H9 (cell line): ENCODE measurements around the gene VPS54. TPM values are rescaled to one million over a fixed set of nuclear protein-coding genes. Genes with fewer than 3 reads are reported as not detected.

ENCODE experiments used
- DNase-seq: peaks from one replicate; pipeline ENCODE4 v3.0.0-alpha.2; 2017
- H2AFZ ChIP-seq: one replicate; pipeline ENCODE4 v1.6.1; 2013; ENCODE audit warnings: mild to moderate bottlenecking, low read length, control low read depth, moderate library complexity
- H2AK5ac ChIP-seq: 2 replicates; pipeline ENCODE4 v1.6.1; 2013; ENCODE audit warnings: low read length, control low read depth, mixed read lengths; ENCODE audit not compliant: insufficient read length
- H2BK120ac ChIP-seq: one replicate; pipeline ENCODE4 v1.6.1; 2013; ENCODE audit warnings: low read depth, mild to moderate bottlenecking, low read length, control low read depth, inconsistent platforms; ENCODE audit not compliant: poor library complexity, severe bottlenecking
- H2BK12ac ChIP-seq: 2 replicates; pipeline ENCODE4 v1.6.1; 2013; ENCODE audit warnings: low read length, control low read depth, mixed read lengths, low read depth; ENCODE audit not compliant: insufficient read length
- H2BK15ac ChIP-seq: 2 replicates; pipeline ENCODE4 v1.6.1; 2013; ENCODE audit warnings: low read depth, low read length, control low read depth
- H2BK20ac ChIP-seq: one replicate; pipeline ENCODE4 v1.6.1; 2013; ENCODE audit warnings: low read depth, mild to moderate bottlenecking, low read length, control low read depth, inconsistent platforms; ENCODE audit not compliant: poor library complexity, severe bottlenecking
- H2BK5ac ChIP-seq: 2 replicates; pipeline ENCODE4 v1.6.1; 2013; ENCODE audit warnings: low read length, control low read depth, mixed read lengths; ENCODE audit not compliant: insufficient read length
- H3K14ac ChIP-seq: 2 replicates; pipeline ENCODE4 v1.6.1; 2013; ENCODE audit warnings: low read length, control low read depth; ENCODE audit not compliant: insufficient read depth
- H3K18ac ChIP-seq: 2 replicates; pipeline ENCODE4 v1.6.1; 2013; ENCODE audit warnings: low read depth, mild to moderate bottlenecking, mixed read lengths, low read length, control low read depth; ENCODE audit not compliant: insufficient read length
- H3K23ac ChIP-seq: 2 replicates; pipeline ENCODE4 v1.6.1; 2013; ENCODE audit warnings: low read length, control low read depth, mixed read lengths, low read depth; ENCODE audit not compliant: insufficient read length
- H3K23me2 ChIP-seq: 2 replicates; pipeline ENCODE4 v1.6.1; 2013; ENCODE audit warnings: low read depth, mild to moderate bottlenecking, mixed read lengths, low read length, control low read depth; ENCODE audit not compliant: insufficient read length, poor library complexity, severe bottlenecking
- H3K27ac ChIP-seq: 2 replicates; pipeline ENCODE4 v1.5.1; 2013; ENCODE audit warnings: low read length, control low read depth, mixed read lengths, low read depth; ENCODE audit not compliant: insufficient read length
- H3K27me3 ChIP-seq: 2 replicates; pipeline ENCODE4 v1.6.1; 2013; ENCODE audit warnings: low read length, control low read depth, inconsistent platforms; ENCODE audit not compliant: insufficient read depth
- H3K4ac ChIP-seq: 2 replicates; pipeline ENCODE4 v1.6.1; 2013; ENCODE audit warnings: low read depth, mild to moderate bottlenecking, control low read depth, inconsistent platforms, low read length, moderate library complexity
- H3K4me1 ChIP-seq: 2 replicates; pipeline ENCODE4 v1.6.1; 2013; ENCODE audit warnings: low read length, control low read depth, inconsistent platforms; ENCODE audit not compliant: insufficient read depth
- H3K4me2 ChIP-seq: 2 replicates; pipeline ENCODE4 v1.6.1; 2013; ENCODE audit warnings: low read length, control low read depth, mixed read lengths; ENCODE audit not compliant: insufficient read length, insufficient read depth
- H3K56ac ChIP-seq: 2 replicates; pipeline ENCODE4 v1.6.1; 2013; ENCODE audit warnings: low read depth, mild to moderate bottlenecking, mixed read lengths, low read length, control low read depth; ENCODE audit not compliant: insufficient read length
- H3K79me1 ChIP-seq: 2 replicates; pipeline ENCODE4 v1.6.1; 2013; ENCODE audit warnings: low read depth, mild to moderate bottlenecking, moderate library complexity, low read length, control low read depth, inconsistent platforms; ENCODE audit not compliant: insufficient read depth, poor library complexity, severe bottlenecking
- H3K79me2 ChIP-seq: 2 replicates; pipeline ENCODE4 v1.6.1; 2013; ENCODE audit warnings: low read length, control low read depth, inconsistent platforms; ENCODE audit not compliant: insufficient read depth
- H3K9ac ChIP-seq: 2 replicates; pipeline ENCODE4 v1.6.1; 2013; ENCODE audit warnings: low read length, control low read depth, mixed read lengths; ENCODE audit not compliant: insufficient read length; ENCODE audit errors: extremely low read depth
- H3K9me3 ChIP-seq: one replicate; pipeline ENCODE4 v1.6.1; 2013; ENCODE audit warnings: low read depth, low read length, inconsistent platforms; ENCODE audit not compliant: control insufficient read depth
- H3T11ph ChIP-seq: one replicate; pipeline ENCODE4 v1.6.1; 2013; ENCODE audit warnings: mild to moderate bottlenecking, low read length, control low read depth, inconsistent platforms
- H4K20me1 ChIP-seq: one replicate; pipeline ENCODE4 v1.6.1; 2013; ENCODE audit not compliant: control insufficient read depth, insufficient read length, insufficient read depth
- H4K5ac ChIP-seq: 2 replicates; pipeline ENCODE4 v1.6.1; 2013; ENCODE audit warnings: low read depth, mild to moderate bottlenecking, mixed read lengths, low read length, control low read depth; ENCODE audit not compliant: insufficient read length
- H4K8ac ChIP-seq: replicated peaks from 2 replicates; pipeline ENCODE4 v1.6.1; 2013; ENCODE audit warnings: low read length, control low read depth, mixed read lengths, low read depth; ENCODE audit not compliant: insufficient read length
- H4K91ac ChIP-seq: 2 replicates; pipeline ENCODE4 v1.6.1; 2013; ENCODE audit warnings: low read depth, mild to moderate bottlenecking, moderate library complexity, mixed read lengths, low read length, control low read depth; ENCODE audit not compliant: insufficient read length
- H3K27ac Mint-ChIP-seq, 3 experiments: 2 replicates in 2 of 3; 3 replicates in 1 of 3; pipeline ENCODE4 v1.8.0; 2020 to 2021; ENCODE audit warnings: mixed read lengths in 3 of 3, mild to moderate bottlenecking in 1 of 3, moderate library complexity in 1 of 3
- H3K27me3 Mint-ChIP-seq: 2 replicates; pipeline ENCODE4 v1.8.0; 2021; ENCODE audit warnings: low read depth, mild to moderate bottlenecking, moderate library complexity, mixed read lengths
- H3K36me3 Mint-ChIP-seq, 3 experiments: 2 replicates in 2 of 3; 3 replicates in 1 of 3; pipeline ENCODE4 v1.8.0; 2020 to 2021; ENCODE audit warnings: low read depth in 3 of 3, mixed read lengths in 3 of 3; ENCODE audit not compliant: insufficient read depth in 1 of 3
- H3K4me1 Mint-ChIP-seq, 2 experiments: 2 replicates each; pipeline ENCODE4 v1.8.0; 2020; ENCODE audit warnings: mixed read lengths in 2 of 2
- H3K4me3 Mint-ChIP-seq, 2 experiments: 2 replicates in 1 of 2; 3 replicates in 1 of 2; pipeline ENCODE4 v1.8.0; 2020 to 2021; ENCODE audit warnings: mild to moderate bottlenecking in 2 of 2, mixed read lengths in 2 of 2, moderate library complexity in 1 of 2
- H3K9me3 Mint-ChIP-seq, 2 experiments: 2 replicates in 1 of 2; 3 replicates in 1 of 2; pipeline ENCODE4 v1.8.0; 2020; ENCODE audit warnings: mild to moderate bottlenecking in 2 of 2, mixed read lengths in 2 of 2, moderate library complexity in 1 of 2
- total RNA-seq: library from RNA; stranded (reverse); gene quantifications from 2 replicates; pipeline ENCODE4 v1.2.1, GENCODE V29; 2021
- TF ChIP-seq, protein P1 (sequence below): fragments of 200-600 bp; sonication (generic); conservative IDR thresholded peaks from 3 replicates; pipeline ENCODE4 v1.8.0; 2021; ENCODE audit warnings: antibody characterized with exemption, mild to moderate bottlenecking

Gene VPS54
- total RNA-seq, 1 experiment from 2014 or later: 13.4 TPM

DNA sequence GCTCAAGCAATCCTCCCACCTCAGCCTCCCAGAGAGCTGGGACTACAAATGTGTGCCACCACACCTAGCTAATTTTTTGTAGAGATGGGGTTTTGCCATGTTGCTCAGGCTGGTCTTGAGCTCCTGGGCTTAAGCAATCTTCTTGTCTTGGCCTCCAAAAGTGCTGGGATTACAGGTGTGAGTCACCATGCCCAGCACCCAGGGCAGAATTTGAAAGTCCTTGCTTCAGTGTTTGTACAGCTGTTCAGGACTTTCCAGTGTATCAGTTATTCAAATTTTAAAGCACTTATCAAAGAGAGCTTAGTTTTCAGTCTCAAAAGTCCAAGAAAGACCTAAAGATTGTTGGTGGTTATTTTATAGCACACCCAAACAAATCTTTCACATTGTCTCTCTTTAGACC, 43.6 kb upstream of the VPS54 start:
- H3K79me1 ChIP-seq: no peaks in the 10 kb centered on the region
- H3K23me2 ChIP-seq: no peaks in the 10 kb centered on the region
- DNase-seq: no peak
- Mint-ChIP-seq H3K9me3 (no peaks in the 10 kb centered on the region), H3K4me3 (no peak overlapping the region), H3K4me1 (peaks cover 44 to 45% of the 10 kb centered on the region in 2 experiments), H3K27ac (no peak overlapping the region; a peak in 1 of 7 replicates), H3K36me3 (no peaks in the 10 kb centered on the region), H3K27me3 (no peaks in the 10 kb centered on the region)
- H2BK12ac ChIP-seq: no peak overlapping the region
- TF ChIP-seq, protein P1, sequence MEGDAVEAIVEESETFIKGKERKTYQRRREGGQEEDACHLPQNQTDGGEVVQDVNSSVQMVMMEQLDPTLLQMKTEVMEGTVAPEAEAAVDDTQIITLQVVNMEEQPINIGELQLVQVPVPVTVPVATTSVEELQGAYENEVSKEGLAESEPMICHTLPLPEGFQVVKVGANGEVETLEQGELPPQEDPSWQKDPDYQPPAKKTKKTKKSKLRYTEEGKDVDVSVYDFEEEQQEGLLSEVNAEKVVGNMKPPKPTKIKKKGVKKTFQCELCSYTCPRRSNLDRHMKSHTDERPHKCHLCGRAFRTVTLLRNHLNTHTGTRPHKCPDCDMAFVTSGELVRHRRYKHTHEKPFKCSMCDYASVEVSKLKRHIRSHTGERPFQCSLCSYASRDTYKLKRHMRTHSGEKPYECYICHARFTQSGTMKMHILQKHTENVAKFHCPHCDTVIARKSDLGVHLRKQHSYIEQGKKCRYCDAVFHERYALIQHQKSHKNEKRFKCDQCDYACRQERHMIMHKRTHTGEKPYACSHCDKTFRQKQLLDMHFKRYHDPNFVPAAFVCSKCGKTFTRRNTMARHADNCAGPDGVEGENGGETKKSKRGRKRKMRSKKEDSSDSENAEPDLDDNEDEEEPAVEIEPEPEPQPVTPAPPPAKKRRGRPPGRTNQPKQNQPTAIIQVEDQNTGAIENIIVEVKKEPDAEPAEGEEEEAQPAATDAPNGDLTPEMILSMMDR: no peak
- H3K14ac ChIP-seq: no peak overlapping the region
- no peak overlapping the region for H3K9ac ChIP-seq
- no peak overlapping the region for H4K8ac ChIP-seq
- H3K23ac ChIP-seq: no peak overlapping the region
- H2BK15ac ChIP-seq: no peak overlapping the region
- H2BK20ac ChIP-seq: no peak overlapping the region
- no peak overlapping the region for H2BK5ac ChIP-seq
- H3K4ac ChIP-seq: no peak overlapping the region
- H3K4me1 ChIP-seq: peaks cover 14% of the 10 kb centered on the region
- no peak overlapping the region for H4K5ac ChIP-seq
- H3K79me2 ChIP-seq: no peaks in the 10 kb centered on the region
- H3K27me3 ChIP-seq: no peaks in the 10 kb centered on the region
- no peak overlapping the region for H3K27ac ChIP-seq
- H3K56ac ChIP-seq: no peak overlapping the region
- H4K91ac ChIP-seq: no peak overlapping the region
- H3K4me2 ChIP-seq: no peak overlapping the region
- no peak overlapping the region for H2AFZ ChIP-seq
- H3K18ac ChIP-seq: no peak overlapping the region
- H3K9me3 ChIP-seq: no peaks in the 10 kb centered on the region
- no peak overlapping the region for H2AK5ac ChIP-seq
- H4K20me1 ChIP-seq: no peaks in the 10 kb centered on the region
- no peak overlapping the region for H2BK120ac ChIP-seq
- H3T11ph ChIP-seq: no peak overlapping the region
